ENCODE measurements around the gene CA5A. TPM values are rescaled to one million over a fixed set of nuclear protein-coding genes. Genes with fewer than 3 reads are reported as not detected.

The CA5A gene
- total RNA-seq, 4 donors from 2014 or later: not detected

DNA sequence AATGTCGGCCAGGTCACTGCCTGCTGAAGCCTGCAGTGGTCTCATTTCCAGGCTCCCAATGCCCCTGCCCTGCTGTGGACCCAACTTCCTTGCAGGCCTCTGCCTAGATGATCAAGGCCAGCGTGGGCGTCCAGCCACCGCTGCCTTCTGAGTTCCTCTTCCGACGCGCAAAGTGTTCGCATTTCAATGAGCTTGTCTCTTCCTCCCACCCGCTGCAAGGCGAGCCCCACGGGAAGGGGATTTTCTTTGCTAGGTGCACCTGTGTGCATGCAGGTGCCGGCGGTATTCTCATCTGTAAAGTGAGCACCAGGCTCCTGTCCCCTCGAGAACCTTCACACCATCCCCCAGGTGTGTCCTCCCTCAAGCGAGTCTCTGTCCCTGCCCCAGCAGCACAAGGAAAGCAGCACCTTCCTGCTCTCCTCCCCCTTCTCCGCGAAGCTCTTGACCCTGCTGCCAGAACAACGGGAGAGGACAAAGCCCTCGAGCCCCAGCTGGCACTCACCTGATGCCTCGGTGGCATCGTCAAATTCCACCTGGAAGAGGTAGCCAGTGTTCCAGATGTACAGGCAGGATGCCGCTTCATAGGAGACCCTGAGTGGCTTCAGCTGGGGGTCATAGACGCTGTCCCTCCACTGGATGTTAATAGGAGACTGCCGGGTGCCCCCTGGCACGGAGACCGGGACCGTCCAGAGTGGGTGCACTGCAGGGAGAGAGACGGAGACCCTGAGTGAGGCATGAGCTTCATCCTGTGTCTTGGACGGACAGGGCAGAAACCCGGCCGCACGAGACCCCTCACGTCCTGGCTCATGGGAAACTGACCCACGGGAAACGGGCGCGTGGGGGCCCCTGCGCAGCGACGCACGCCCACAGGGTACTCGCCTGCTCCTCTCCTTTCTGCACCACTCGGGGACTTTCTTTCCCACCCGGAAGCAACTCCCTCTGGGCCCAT lies 9.8 kb downstream of the CA5A start:
- no peaks in the 10 kb centered on the region for H3K9me3 ChIP-seq
- no peaks in the 10 kb centered on the region for H3K36me3 ChIP-seq
- no peak for DNase-seq (ENCODE audit: low spot score in 2 of 2)
- H3K4me3 ChIP-seq: no peak overlapping the region
- TF ChIP-seq POLR2A (IDR thresholded peaks at IDR 0.05): no peak
- no peak for TF ChIP-seq EP300 (IDR thresholded peaks at IDR 0.05)
- TF ChIP-seq POLR2AphosphoS5 (IDR thresholded peaks at IDR 0.05): no peak
- TF ChIP-seq, protein P1, sequence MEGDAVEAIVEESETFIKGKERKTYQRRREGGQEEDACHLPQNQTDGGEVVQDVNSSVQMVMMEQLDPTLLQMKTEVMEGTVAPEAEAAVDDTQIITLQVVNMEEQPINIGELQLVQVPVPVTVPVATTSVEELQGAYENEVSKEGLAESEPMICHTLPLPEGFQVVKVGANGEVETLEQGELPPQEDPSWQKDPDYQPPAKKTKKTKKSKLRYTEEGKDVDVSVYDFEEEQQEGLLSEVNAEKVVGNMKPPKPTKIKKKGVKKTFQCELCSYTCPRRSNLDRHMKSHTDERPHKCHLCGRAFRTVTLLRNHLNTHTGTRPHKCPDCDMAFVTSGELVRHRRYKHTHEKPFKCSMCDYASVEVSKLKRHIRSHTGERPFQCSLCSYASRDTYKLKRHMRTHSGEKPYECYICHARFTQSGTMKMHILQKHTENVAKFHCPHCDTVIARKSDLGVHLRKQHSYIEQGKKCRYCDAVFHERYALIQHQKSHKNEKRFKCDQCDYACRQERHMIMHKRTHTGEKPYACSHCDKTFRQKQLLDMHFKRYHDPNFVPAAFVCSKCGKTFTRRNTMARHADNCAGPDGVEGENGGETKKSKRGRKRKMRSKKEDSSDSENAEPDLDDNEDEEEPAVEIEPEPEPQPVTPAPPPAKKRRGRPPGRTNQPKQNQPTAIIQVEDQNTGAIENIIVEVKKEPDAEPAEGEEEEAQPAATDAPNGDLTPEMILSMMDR (IDR thresholded peaks at IDR 0.05): no peak
- peaks cover 14% of the 10 kb centered on the region for H3K4me1 ChIP-seq
- 73% methylated on average over 38 of the region's 44 CpGs for WGBS
- no peak overlapping the region for H3K27ac ChIP-seq
- H3K27me3 ChIP-seq: peaks cover 10% of the 10 kb centered on the region

DNA sequence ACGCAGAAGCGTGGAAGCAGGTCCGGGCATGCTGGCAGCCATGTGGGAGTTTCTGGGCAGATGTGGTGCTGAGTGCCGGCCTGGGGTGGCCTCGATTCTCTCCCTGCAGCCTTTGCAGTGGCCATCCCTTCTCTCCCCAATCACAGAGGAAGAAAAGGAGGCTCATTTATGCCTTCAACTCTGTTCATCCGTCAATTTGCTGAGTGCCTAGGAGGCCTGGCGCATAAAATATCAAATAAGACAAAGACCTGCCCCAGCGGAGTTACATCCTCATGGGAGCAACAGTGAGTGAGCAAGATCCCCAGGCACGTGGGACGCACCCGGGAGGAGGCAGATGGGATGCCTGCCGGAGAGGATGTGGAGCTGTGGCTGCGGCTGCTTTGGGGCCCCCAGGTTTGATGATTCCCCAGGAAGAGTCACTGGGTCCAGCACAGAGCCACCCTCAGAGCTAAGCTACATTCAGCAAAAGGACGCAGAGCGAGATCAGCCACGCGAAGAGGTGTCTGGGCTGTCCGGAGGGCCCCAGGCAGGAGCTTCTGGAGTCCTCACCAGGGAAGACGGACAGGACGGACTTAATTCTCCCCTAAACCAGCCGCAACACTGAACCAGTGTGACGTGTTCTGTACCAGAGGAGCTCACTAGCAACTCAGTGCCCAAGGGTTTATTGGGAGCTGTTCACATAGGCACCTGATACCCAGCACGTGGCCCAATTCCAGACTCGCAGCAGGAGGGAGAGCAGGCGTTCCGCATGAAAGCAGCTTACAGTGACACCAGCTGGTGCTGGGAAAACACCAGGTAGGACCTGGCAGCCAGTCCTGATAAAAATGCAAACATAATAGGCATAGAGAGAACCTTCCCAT lies 11.3 kb downstream of the CA5A start:
- peaks cover 14% of the 10 kb centered on the region for H3K4me1 ChIP-seq
- no peak for DNase-seq (ENCODE audit: low spot score in 2 of 2)
- WGBS: 68% methylated on average over 19 of the region's 26 CpGs
- H3K9me3 ChIP-seq: no peaks in the 10 kb centered on the region
- peaks cover 8% of the 10 kb centered on the region for H3K27me3 ChIP-seq
- H3K27ac ChIP-seq: no peak overlapping the region
- H3K4me3 ChIP-seq: no peak overlapping the region
- no peaks in the 10 kb centered on the region for H3K36me3 ChIP-seq
- TF ChIP-seq EP300 (IDR thresholded peaks at IDR 0.05): no peak
- TF ChIP-seq POLR2AphosphoS5 (IDR thresholded peaks at IDR 0.05): no peak
- no peak for TF ChIP-seq POLR2A (IDR thresholded peaks at IDR 0.05)
- TF ChIP-seq, protein P1 (IDR thresholded peaks at IDR 0.05): no peak

DNA sequence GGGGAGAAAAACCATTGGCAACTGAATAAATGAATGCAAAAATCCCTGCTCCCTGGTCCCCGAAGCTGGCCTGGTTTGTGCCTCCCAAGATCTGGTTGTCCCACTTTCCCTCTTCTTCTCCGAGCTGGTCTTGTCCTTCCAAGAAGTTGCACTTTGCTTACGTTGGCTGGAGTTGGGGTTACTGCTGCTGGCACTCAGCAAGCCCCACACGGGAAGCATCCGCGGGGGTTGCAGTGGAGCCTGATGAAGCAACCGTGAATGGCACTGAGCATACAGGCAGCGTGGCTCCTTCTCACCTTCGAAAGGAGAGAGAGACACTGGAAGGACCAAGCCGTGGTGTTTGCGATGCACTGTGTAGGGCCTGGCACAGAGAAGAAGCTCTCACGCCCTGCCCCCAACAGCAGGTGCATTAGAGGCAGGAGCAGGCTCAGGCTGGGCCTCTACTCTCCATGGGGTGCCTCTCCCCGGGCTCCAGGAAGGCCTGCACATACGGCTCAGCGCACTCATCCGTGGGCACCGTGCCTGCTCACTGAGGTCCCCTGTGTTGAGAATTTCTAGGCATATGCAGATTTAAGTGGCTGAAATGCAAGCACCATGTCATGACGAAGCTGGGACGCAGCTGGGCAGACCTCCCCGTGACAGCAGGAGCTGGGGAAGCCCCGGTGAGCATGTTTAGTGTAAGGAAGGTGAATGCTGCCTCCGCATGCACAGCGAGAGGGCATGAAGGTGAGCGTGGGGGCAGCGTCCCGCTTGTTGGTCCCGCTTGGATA lies 12.1 kb downstream of the CA5A start:
- H3K36me3 ChIP-seq: no peaks in the 10 kb centered on the region
- no peaks in the 10 kb centered on the region for H3K9me3 ChIP-seq
- no peak overlapping the region for H3K4me3 ChIP-seq
- H3K27me3 ChIP-seq: peaks cover 8% of the 10 kb centered on the region
- H3K4me1 ChIP-seq: peaks cover 17% of the 10 kb centered on the region
- H3K27ac ChIP-seq: no peak overlapping the region
- 64% methylated on average over 10 of the region's 27 CpGs for WGBS
- DNase-seq (ENCODE audit: low spot score in 2 of 2): no peak
- TF ChIP-seq POLR2AphosphoS5 (IDR thresholded peaks at IDR 0.05) (no peak), POLR2A (IDR thresholded peaks at IDR 0.05) (no peak), EP300 (IDR thresholded peaks at IDR 0.05) (no peak)
- TF ChIP-seq, protein P1 (IDR thresholded peaks at IDR 0.05): no peak

DNA sequence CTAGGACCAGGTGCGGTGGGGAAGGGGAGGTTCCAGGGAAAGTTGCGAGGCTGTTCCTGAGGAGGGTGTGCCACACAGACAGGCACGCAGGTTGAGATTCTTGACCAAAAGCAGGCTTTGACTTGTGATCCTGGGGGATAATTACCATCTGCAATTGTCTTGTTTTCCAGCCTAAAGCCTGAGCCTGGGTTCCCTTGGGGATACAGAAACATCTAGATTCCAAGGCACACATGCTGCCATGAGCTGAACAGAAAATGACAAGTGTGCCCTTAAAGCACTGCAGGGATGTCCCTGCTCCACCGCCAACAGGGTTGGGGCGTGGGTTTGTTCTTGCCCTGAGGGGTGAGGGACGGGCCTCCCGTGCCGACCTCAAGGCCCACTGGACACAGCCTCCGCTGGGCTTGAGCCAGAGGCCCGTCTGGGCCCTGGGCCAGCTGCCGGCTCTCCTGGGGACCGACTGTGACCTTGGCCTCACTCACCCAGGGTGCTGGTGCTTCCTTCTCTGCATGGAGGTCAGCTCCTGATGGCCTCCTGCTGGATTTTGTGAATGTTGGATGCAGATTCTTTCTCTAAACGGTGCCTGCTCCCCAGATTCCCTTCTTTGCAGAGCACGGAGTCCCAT lies 14.0 kb downstream of the CA5A start:
- Histone ChIP-seq H3K9me3 (no peaks in the 10 kb centered on the region), H3K4me1 (peaks cover 33% of the 10 kb centered on the region), H3K4me3 (no peak overlapping the region), H3K36me3 (no peaks in the 10 kb centered on the region), H3K27me3 (peaks cover 8% of the 10 kb centered on the region), H3K27ac (no peak overlapping the region)
- WGBS: 51% methylated on average over 13 of the region's 14 CpGs
- DNase-seq (ENCODE audit: low spot score in 2 of 2): no peak
- no peak for TF ChIP-seq POLR2AphosphoS5 (IDR thresholded peaks at IDR 0.05)
- no peak for TF ChIP-seq POLR2A (IDR thresholded peaks at IDR 0.05)
- no peak for TF ChIP-seq EP300 (IDR thresholded peaks at IDR 0.05)
- TF ChIP-seq, protein P1 (IDR thresholded peaks at IDR 0.05): no peak

All from suprapubic skin (tissue), 4 donors.